SK-N-SH treated with all-trans-retinoic acid at 6 μM for 48 hours (cell line): ENCODE measurements around the gene CD47.
A peak's percentile ranks its signal among the peaks of the same experiment; 100 is the strongest.

Experiments used
- ATAC-seq: fragments of 200-7000 bp; cut with Tn5 transposase; 3 replicates; pipeline ENCODE4 v1.9.1; 2020; ENCODE audit warnings: mild to moderate bottlenecking, moderate library complexity
- ARNTL ChIP-seq: fragments of 450-650 bp; formaldehyde crosslinking; IDR thresholded peaks from 2 replicates; pipeline ENCODE4 v1.5.0; 2020; ENCODE audit warnings: low read depth, mild to moderate bottlenecking, moderate library complexity, borderline replicate concordance
- BACH2 ChIP-seq: fragments of 250-450 bp; sonication (Bioruptor Pico); IDR thresholded peaks from 2 replicates; pipeline ENCODE4 v1.9.0; 2021; ENCODE audit warnings: mild to moderate bottlenecking, borderline replicate concordance
- CREB5 ChIP-seq: fragments of 250-450 bp; sonication (Bioruptor Pico); IDR thresholded peaks from 2 replicates; pipeline ENCODE4 v1.5.1; 2020; ENCODE audit warnings: low read depth, mild to moderate bottlenecking, moderate library complexity
- CSRNP3 ChIP-seq: fragments of 250-450 bp; sonication (Bioruptor Pico); IDR thresholded peaks from 2 replicates; pipeline ENCODE4 v1.5.1; 2021; ENCODE audit warnings: mild to moderate bottlenecking, moderate library complexity
- ESRRG ChIP-seq: fragments of 250-450 bp; sonication (Bioruptor Pico); IDR thresholded peaks from 2 replicates; pipeline ENCODE4 v1.6.1; 2021; ENCODE audit warnings: mild to moderate bottlenecking
- GLIS3 ChIP-seq: fragments of 250-450 bp; sonication (Bioruptor Pico); IDR thresholded peaks from 2 replicates; pipeline ENCODE4 v1.5.0; 2020; ENCODE audit warnings: mild to moderate bottlenecking, moderate library complexity
- ISL1 ChIP-seq: fragments of 250-450 bp; sonication (Bioruptor Pico); IDR thresholded peaks from 2 replicates; pipeline ENCODE4 v2.1.2; 2022; ENCODE audit warnings: mild to moderate bottlenecking, moderate library complexity
- OSR1 ChIP-seq: fragments of 250-450 bp; sonication (Bioruptor Pico); IDR thresholded peaks from 2 replicates; pipeline ENCODE4 v1.8.0; 2022; ENCODE audit warnings: moderate library complexity, mild to moderate bottlenecking, inconsistent platforms
- PATZ1 ChIP-seq: fragments of 250-450 bp; sonication (Bioruptor Pico); IDR thresholded peaks from 2 replicates; pipeline ENCODE4 v1.8.0; 2020; ENCODE audit warnings: mild to moderate bottlenecking, moderate library complexity, borderline replicate concordance
- RARB ChIP-seq: fragments of 250-450 bp; sonication (Bioruptor Pico); IDR thresholded peaks from 2 replicates; pipeline ENCODE4 v1.8.0; 2021; ENCODE audit warnings: mild to moderate bottlenecking, moderate library complexity
- SNAI2 ChIP-seq: fragments of 250-450 bp; sonication (Bioruptor Pico); IDR thresholded peaks from 2 replicates; pipeline ENCODE4 v1.5.0; 2020; ENCODE audit warnings: mild to moderate bottlenecking, moderate library complexity
- TCF4 ChIP-seq: fragments of 250-450 bp; sonication (Bioruptor Pico); IDR thresholded peaks from 2 replicates; pipeline ENCODE4 v1.8.0; 2021; ENCODE audit warnings: mild to moderate bottlenecking, moderate library complexity, borderline replicate concordance
- TOX ChIP-seq: fragments of 250-450 bp; sonication (Bioruptor Pico); IDR thresholded peaks from 2 replicates; pipeline ENCODE4 v1.8.0; 2021; ENCODE audit warnings: mild to moderate bottlenecking, moderate library complexity, borderline replicate concordance
- TSHZ2 ChIP-seq: fragments of 250-450 bp; sonication (Bioruptor Pico); IDR thresholded peaks from 2 replicates; pipeline ENCODE4 v1.5.0; 2020; ENCODE audit warnings: mild to moderate bottlenecking, moderate library complexity
- ZC3H10 ChIP-seq: fragments of 250-450 bp; sonication (Bioruptor Pico); IDR thresholded peaks from 2 replicates; pipeline ENCODE4 v1.5.1; 2021; ENCODE audit warnings: mild to moderate bottlenecking, moderate library complexity
- ZFP3 ChIP-seq: fragments of 250-450 bp; sonication (Bioruptor Pico); IDR thresholded peaks from 2 replicates; pipeline ENCODE4 v1.5.0; 2020; ENCODE audit warnings: mild to moderate bottlenecking, moderate library complexity
- ZFP30 ChIP-seq: fragments of 450-650 bp; formaldehyde crosslinking; IDR thresholded peaks from 2 replicates; pipeline ENCODE4 v1.5.0; 2022; ENCODE audit warnings: mild to moderate bottlenecking, moderate library complexity
- ZNF565 ChIP-seq: fragments of 450-650 bp; formaldehyde crosslinking; conservative IDR thresholded peaks from 2 replicates; pipeline ENCODE4 v1.5.0; 2020; ENCODE audit warnings: low read depth, mild to moderate bottlenecking, moderate library complexity
- ZNF70 ChIP-seq: fragments of 450-650 bp; formaldehyde crosslinking; IDR thresholded peaks from 2 replicates; pipeline ENCODE4 v1.5.0; 2020; ENCODE audit warnings: mild to moderate bottlenecking, moderate library complexity
- ZNF8 ChIP-seq: fragments of 450-650 bp; formaldehyde crosslinking; IDR thresholded peaks from 2 replicates; pipeline ENCODE4 v1.5.0; 2020; ENCODE audit warnings: mild to moderate bottlenecking, moderate library complexity

The CD47 gene

GRCh38 chr3:108090701-108091497 lies at the start of gene CD47:
CD47 (minus strand) TSS chr3:108091031; CDS start chr3:108090908, 123 bp downstream.
- ATAC-seq, result peak; percentile 84
- 0 out of 2 replicates have a peak, but pooled peaks have one; percentile 29 for TF ChIP-seq ZNF70 (CRISPR knock-in tag)
- TF ChIP-seq ISL1, result no peak
- no peak for TF ChIP-seq PATZ1 (CRISPR knock-in tag)
- TF ChIP-seq SNAI2 (CRISPR knock-in tag), result no peak
- no peak for TF ChIP-seq ZC3H10 (CRISPR knock-in tag)
- peak; percentile 59; the same call in 1 of the 2 replicates for TF ChIP-seq TSHZ2
- TF ChIP-seq ZFP3 (CRISPR knock-in tag), result no peak
- TF ChIP-seq, all 23 proteins: peak for 2

GRCh38 chr3:108137460-108137814 lies 46.6 kb upstream of the CD47 start:
- ATAC-seq, result no peak
- TF ChIP-seq SNAI2 (CRISPR knock-in tag) (no peak), ZNF565 (CRISPR knock-in tag) (no peak), BACH2 (no peak), PATZ1 (CRISPR knock-in tag) (no peak), CREB5 (CRISPR knock-in tag) (no peak), ESRRG (CRISPR knock-in tag) (no peak), RARB (CRISPR knock-in tag) (no peak), ZNF8 (CRISPR knock-in tag) (no peak), ZNF70 (CRISPR knock-in tag) (no peak), ARNTL (no peak), ZC3H10 (CRISPR knock-in tag) (no peak), ZFP30 (CRISPR knock-in tag) (no peak), GLIS3 (CRISPR knock-in tag) (no peak), CSRNP3 (CRISPR knock-in tag) (no peak), TCF4 (CRISPR knock-in tag) (no peak), OSR1 (CRISPR knock-in tag) (no peak), TOX (CRISPR knock-in tag) (no peak)
